ENCODE measurements around the gene STK16. TPM values are rescaled to one million over a fixed set of nuclear protein-coding genes. Genes with fewer than 3 reads are reported as not detected.
"Not testable (repeated sequence)": the region's sequence is repeated elsewhere in the genome, so short reads cannot be mapped to it uniquely, and the experiment has no call there.

STK16 gene
- polyA plus RNA-seq, 1 donor, result 36.2 TPM

GRCh38 chr2:219282375-219282774 is 37.1 kb downstream of the STK16 start:
- Histone ChIP-seq H3K4me3 (ENCODE audit: low read length) (no peak overlapping the region), H3K4me1 (ENCODE audit: control insufficient read depth, insufficient read depth, low read length) (peaks cover 17% of the 10 kb centered on the region), H3K27me3 (ENCODE audit: control insufficient read depth, insufficient read depth, low read length) (no peaks in the 10 kb centered on the region), H3K27ac (ENCODE audit: low read length) (no peak overlapping the region), H3K9me3 (ENCODE audit: control insufficient read depth, low read depth, low read length) (no peaks in the 10 kb centered on the region), H3K36me3 (ENCODE audit: control insufficient read depth, insufficient read depth, low read length) (peaks cover 46% of the 10 kb centered on the region)
- DNase-seq, result no peak
- no CpG with 5 or more reads among the region's 5 CpGs for WGBS (ENCODE audit: insufficient coverage, low lambda C conversion rate)

- peaks cover 13% of the 10 kb centered on the region for H3K4me1 ChIP-seq (ENCODE audit: control insufficient read depth, insufficient read depth, low read length)
- H3K36me3 ChIP-seq (ENCODE audit: control insufficient read depth, insufficient read depth, low read length), result peaks cover 46% of the 10 kb centered on the region
- no peak for DNase-seq
- H3K27me3 ChIP-seq (ENCODE audit: control insufficient read depth, insufficient read depth, low read length), result no peaks in the 10 kb centered on the region
- no peaks in the 10 kb centered on the region for H3K9me3 ChIP-seq (ENCODE audit: control insufficient read depth, low read depth, low read length)
- H3K4me3 ChIP-seq (ENCODE audit: low read length), result no peak overlapping the region
- no peak overlapping the region for H3K27ac ChIP-seq (ENCODE audit: low read length)
- no CpG with 5 or more reads among the region's 17 CpGs for WGBS (ENCODE audit: insufficient coverage, low lambda C conversion rate)
These were observed 37.8 kb downstream of the STK16 start for GRCh38 chr2:219282943-219283581.

DNA sequence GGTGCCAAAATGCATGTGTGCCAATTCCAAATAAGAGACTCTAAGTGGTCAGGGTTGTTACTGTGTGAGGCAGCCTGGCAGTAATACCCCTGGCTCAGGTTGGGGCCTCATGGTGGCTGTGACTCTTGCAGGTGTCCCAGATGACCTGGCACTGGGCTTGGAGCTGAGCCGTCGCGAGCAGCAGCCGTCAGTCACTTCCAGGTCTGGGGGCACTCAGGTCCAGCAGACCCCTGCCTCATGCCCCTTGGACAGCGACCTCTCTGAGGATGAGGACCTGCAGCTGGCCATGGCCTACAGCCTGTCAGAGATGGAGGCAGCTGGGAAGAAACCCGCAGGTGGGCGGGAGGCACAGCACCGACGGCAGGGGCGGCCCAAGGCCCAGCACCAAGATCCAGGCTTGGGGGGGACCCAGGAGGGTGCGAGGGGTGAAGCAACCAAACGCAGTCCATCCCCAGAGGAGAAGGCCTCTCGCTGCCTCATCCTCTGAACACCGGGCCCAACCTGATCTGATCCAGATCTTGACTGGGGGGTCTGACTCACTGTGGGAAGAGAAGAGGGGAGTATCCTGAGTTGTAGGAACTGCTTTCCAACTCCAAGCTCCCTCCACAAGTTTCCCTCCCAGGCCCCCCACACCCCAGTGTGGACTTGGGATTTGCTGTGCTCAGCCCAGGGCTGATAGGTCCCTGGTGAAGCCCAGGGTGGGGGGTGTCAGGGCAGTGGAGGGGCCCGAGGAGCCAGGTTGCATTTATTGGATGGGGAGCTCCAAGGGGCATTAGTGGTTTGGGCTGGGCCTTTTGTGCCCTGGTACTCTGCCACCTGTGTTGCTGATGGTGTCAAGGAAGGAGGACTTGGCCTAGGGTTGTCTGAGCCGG is 39.5 kb downstream of the STK16 start:
- Histone ChIP-seq H3K4me3 (ENCODE audit: low read length) (no peak overlapping the region), H3K4me1 (ENCODE audit: control insufficient read depth, insufficient read depth, low read length) (peaks cover 5% of the 10 kb centered on the region), H3K27ac (ENCODE audit: low read length) (no peak overlapping the region), H3K36me3 (ENCODE audit: control insufficient read depth, insufficient read depth, low read length) (peaks cover 46% of the 10 kb centered on the region), H3K27me3 (ENCODE audit: control insufficient read depth, insufficient read depth, low read length) (no peaks in the 10 kb centered on the region), H3K9me3 (ENCODE audit: control insufficient read depth, low read depth, low read length) (no peaks in the 10 kb centered on the region)
- no peak for DNase-seq
- no CpG with 5 or more reads among the region's 16 CpGs for WGBS (ENCODE audit: insufficient coverage, low lambda C conversion rate)

GRCh38 chr2:219285373-219285735 is 40.1 kb downstream of the STK16 start:
- Histone ChIP-seq H3K36me3 (ENCODE audit: control insufficient read depth, insufficient read depth, low read length) (peaks cover 46% of the 10 kb centered on the region), H3K9me3 (ENCODE audit: control insufficient read depth, low read depth, low read length) (no peaks in the 10 kb centered on the region), H3K27me3 (ENCODE audit: control insufficient read depth, insufficient read depth, low read length) (no peaks in the 10 kb centered on the region), H3K4me3 (ENCODE audit: low read length) (no peak overlapping the region), H3K4me1 (ENCODE audit: control insufficient read depth, insufficient read depth, low read length) (no peaks in the 10 kb centered on the region), H3K27ac (ENCODE audit: low read length) (no peak overlapping the region)
- WGBS (ENCODE audit: insufficient coverage, low lambda C conversion rate), result no CpG with 5 or more reads among the region's 12 CpGs
- no peak for DNase-seq

DNA sequence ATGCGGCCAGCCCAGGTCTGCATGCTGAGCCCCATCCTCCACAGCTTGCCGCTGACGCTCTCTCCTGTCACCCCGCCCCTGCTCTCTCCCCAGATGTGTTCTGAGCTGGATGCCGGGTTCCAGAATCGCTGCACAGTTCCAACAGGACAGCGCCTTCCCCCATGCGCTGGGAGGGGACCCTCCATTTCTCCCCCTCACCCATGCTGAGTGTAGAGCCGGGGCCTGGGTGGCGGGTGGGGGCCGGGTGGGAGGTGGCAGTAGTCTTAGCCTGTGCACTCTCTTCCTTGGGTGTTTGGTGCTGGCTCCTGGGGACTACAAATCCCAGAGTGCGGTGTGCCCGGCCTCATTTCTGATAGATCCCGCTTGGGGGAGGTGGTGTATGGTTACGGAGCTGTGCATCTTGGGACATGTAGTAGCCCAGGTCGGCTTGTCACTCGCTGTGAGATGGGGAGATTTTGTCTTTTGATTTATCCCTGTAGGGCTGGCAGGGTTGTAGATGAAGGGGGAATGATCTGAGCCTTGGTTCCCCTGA is 40.7 kb downstream of the STK16 start:
- no peaks in the 10 kb centered on the region for H3K4me1 ChIP-seq (ENCODE audit: control insufficient read depth, insufficient read depth, low read length)
- no CpG with 5 or more reads among the region's 17 CpGs for WGBS (ENCODE audit: insufficient coverage, low lambda C conversion rate)
- no peak for DNase-seq
- H3K27me3 ChIP-seq (ENCODE audit: control insufficient read depth, insufficient read depth, low read length), result no peaks in the 10 kb centered on the region
- H3K36me3 ChIP-seq (ENCODE audit: control insufficient read depth, insufficient read depth, low read length), result peaks cover 42% of the 10 kb centered on the region
- H3K4me3 ChIP-seq (ENCODE audit: low read length), result no peak overlapping the region
- H3K9me3 ChIP-seq (ENCODE audit: control insufficient read depth, low read depth, low read length), result no peaks in the 10 kb centered on the region
- no peak overlapping the region for H3K27ac ChIP-seq (ENCODE audit: low read length)

GRCh38 chr2:219286436-219287115 is 41.3 kb downstream of the STK16 start:
- H3K36me3 ChIP-seq (ENCODE audit: control insufficient read depth, insufficient read depth, low read length), result peaks cover 36% of the 10 kb centered on the region
- H3K9me3 ChIP-seq (ENCODE audit: control insufficient read depth, low read depth, low read length), result no peaks in the 10 kb centered on the region
- H3K4me1 ChIP-seq (ENCODE audit: control insufficient read depth, insufficient read depth, low read length), result no peaks in the 10 kb centered on the region
- H3K27ac ChIP-seq (ENCODE audit: low read length), result no peak overlapping the region
- H3K27me3 ChIP-seq (ENCODE audit: control insufficient read depth, insufficient read depth, low read length), result no peaks in the 10 kb centered on the region
- no CpG with 5 or more reads among the region's 12 CpGs for WGBS (ENCODE audit: insufficient coverage, low lambda C conversion rate)
- DNase-seq, result no peak
- H3K4me3 ChIP-seq (ENCODE audit: low read length), result no peak overlapping the region

- no CpG with 5 or more reads among the region's 6 CpGs for WGBS (ENCODE audit: insufficient coverage, low lambda C conversion rate)
- H3K36me3 ChIP-seq (ENCODE audit: control insufficient read depth, insufficient read depth, low read length), result peaks cover 31% of the 10 kb centered on the region
- H3K27ac ChIP-seq (ENCODE audit: low read length); H3K4me3 ChIP-seq (ENCODE audit: low read length); DNase-seq; H3K4me1 ChIP-seq (ENCODE audit: control insufficient read depth, insufficient read depth, low read length); H3K27me3 ChIP-seq (ENCODE audit: control insufficient read depth, insufficient read depth, low read length); H3K9me3 ChIP-seq (ENCODE audit: control insufficient read depth, low read depth, low read length): not testable (repeated sequence)
These were observed 41.8 kb downstream of the STK16 start for GRCh38 chr2:219287116-219287440.

DNA sequence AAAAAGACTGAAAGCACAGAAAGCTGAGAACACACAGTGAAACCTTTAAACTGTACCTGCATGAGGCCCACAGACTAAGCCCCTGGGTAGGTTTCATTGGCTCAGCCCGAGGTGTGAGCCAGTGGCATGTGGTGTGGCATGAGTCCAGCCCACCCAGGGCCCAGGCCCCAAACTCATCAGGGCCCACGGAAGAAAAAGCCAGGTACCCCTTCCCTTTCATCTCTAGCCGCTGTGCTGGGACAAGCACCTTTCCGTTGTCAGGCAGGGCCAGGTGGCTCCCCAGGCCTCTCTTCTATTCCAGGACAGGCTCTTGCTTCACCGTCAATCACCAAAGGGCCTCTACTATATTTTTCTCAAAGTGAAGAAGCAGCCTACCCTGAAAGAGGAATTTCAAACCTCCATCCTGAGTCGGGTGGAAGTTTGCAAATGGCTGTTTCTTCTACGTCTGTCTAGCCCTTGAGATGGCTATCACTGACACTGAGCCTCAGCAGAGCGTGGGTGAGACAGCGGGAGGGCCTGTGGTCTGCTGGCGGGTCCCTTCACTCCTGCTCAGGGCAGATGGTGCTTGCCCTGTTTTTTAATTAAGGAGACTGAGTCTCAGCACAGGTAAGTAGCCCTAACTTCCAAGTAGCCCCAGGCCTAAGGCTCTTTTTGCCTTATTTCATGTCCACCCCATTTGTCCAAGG is 42.4 kb downstream of the STK16 start:
- WGBS (ENCODE audit: insufficient coverage, low lambda C conversion rate), result no CpG with 5 or more reads among the region's 10 CpGs

DNA sequence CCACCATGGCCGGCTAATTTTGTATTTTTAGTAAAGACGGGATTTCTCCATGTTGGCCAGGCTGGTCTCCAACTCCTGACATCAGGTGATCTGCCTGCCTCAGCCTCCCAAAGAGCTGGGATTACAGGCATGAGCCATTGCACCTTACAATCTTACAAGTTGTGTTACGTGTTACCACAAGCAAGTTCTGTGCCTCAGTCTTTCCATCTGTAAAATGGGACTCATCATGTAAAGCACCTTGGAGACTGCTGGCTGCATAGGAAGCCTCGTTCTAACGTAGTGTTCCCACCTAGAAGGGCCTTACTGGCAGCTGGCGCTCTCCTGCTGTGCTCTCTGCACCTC is 43.9 kb downstream of the STK16 start:
- no peaks in the 10 kb centered on the region for H3K9me3 ChIP-seq (ENCODE audit: control insufficient read depth, low read depth, low read length)
- no CpG with 5 or more reads among the region's 6 CpGs for WGBS (ENCODE audit: insufficient coverage, low lambda C conversion rate)
- H3K4me1 ChIP-seq (ENCODE audit: control insufficient read depth, insufficient read depth, low read length), result peaks cover 3% of the 10 kb centered on the region
- H3K4me3 ChIP-seq (ENCODE audit: low read length), result no peak overlapping the region
- no peak for DNase-seq
- H3K36me3 ChIP-seq (ENCODE audit: control insufficient read depth, insufficient read depth, low read length), result peaks cover 15% of the 10 kb centered on the region
- no peak overlapping the region for H3K27ac ChIP-seq (ENCODE audit: low read length)
- H3K27me3 ChIP-seq (ENCODE audit: control insufficient read depth, insufficient read depth, low read length), result peaks cover 2% of the 10 kb centered on the region

More for the DNA sequence above, 42.4 kb downstream of the STK16 start:
- Histone ChIP-seq H3K27me3 (ENCODE audit: control insufficient read depth, insufficient read depth, low read length) (no peaks in the 10 kb centered on the region), H3K4me1 (ENCODE audit: control insufficient read depth, insufficient read depth, low read length) (no peaks in the 10 kb centered on the region), H3K27ac (ENCODE audit: low read length) (no peak overlapping the region), H3K36me3 (ENCODE audit: control insufficient read depth, insufficient read depth, low read length) (peaks cover 27% of the 10 kb centered on the region), H3K9me3 (ENCODE audit: control insufficient read depth, low read depth, low read length) (no peaks in the 10 kb centered on the region), H3K4me3 (ENCODE audit: low read length) (no peak overlapping the region)
- DNase-seq, result no peak

All from large intestine (tissue), 3 donors.